ENCODE results near the gene DNLZ. TPM values are rescaled to one million over a fixed set of nuclear protein-coding genes. Genes with fewer than 3 reads are reported as not detected.

The DNLZ gene
- total RNA-seq, 2 experiments from 2014 or later: 16.8 to 21.2 TPM

GRCh38 chr9:136345281-136346156 is 18.0 kb downstream of the DNLZ start:
- CTCF ChIA-PET (ENCODE audit: unreplicated experiment): no interaction called here

GRCh38 chr9:136344544-136345280 is 18.8 kb downstream of the DNLZ start:
- no peak overlapping the region for H3K27ac ChIP-seq (ENCODE audit: low read depth, low read length, poor library complexity, severe bottlenecking)
- no peak overlapping the region for H3K4me3 ChIP-seq (ENCODE audit: low read depth, low read length, poor library complexity, severe bottlenecking)
- intact Hi-C loops (cut with micrococcal nuclease; ENCODE audit: unreplicated experiment): no loop called here
- no peaks in the 10 kb centered on the region for H3K79me2 ChIP-seq (ENCODE audit: insufficient read depth, low read depth, low read length)
- TF ChIP-seq EZH2phosphoT487 (IDR thresholded peaks at IDR 0.05; ENCODE audit: borderline replicate concordance, low read depth, low read length): no peak
- TF ChIP-seq, protein P1, sequence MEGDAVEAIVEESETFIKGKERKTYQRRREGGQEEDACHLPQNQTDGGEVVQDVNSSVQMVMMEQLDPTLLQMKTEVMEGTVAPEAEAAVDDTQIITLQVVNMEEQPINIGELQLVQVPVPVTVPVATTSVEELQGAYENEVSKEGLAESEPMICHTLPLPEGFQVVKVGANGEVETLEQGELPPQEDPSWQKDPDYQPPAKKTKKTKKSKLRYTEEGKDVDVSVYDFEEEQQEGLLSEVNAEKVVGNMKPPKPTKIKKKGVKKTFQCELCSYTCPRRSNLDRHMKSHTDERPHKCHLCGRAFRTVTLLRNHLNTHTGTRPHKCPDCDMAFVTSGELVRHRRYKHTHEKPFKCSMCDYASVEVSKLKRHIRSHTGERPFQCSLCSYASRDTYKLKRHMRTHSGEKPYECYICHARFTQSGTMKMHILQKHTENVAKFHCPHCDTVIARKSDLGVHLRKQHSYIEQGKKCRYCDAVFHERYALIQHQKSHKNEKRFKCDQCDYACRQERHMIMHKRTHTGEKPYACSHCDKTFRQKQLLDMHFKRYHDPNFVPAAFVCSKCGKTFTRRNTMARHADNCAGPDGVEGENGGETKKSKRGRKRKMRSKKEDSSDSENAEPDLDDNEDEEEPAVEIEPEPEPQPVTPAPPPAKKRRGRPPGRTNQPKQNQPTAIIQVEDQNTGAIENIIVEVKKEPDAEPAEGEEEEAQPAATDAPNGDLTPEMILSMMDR (conservative IDR thresholded peaks at IDR 0.05; ENCODE audit: low read length): no peak
- no peaks in the 10 kb centered on the region for H4K20me1 ChIP-seq (ENCODE audit: insufficient read depth, low read length)
- no peak for DNase-seq (ENCODE audit: low spot score)
- H3K36me3 ChIP-seq (ENCODE audit: insufficient read depth, low read length): no peaks in the 10 kb centered on the region
- no peak overlapping the region for H3K4me2 ChIP-seq (ENCODE audit: low read length)
- CTCF ChIA-PET (ENCODE audit: unreplicated experiment): no interaction called here
- no peaks in the 10 kb centered on the region for H3K9me2 ChIP-seq (ENCODE audit: insufficient read depth, low read length)
- POLR2A ChIA-PET: interaction anchor here (0.6 kb wide), 1 partner anchor 108 kb away, joined by 4 read pairs; no protein-coding TSS in a partner anchor
- H2AFZ ChIP-seq (ENCODE audit: low read length): no peak overlapping the region
- no TSS peak for BruUV-seq (replicated peaks)
- H3K4me1 ChIP-seq (ENCODE audit: insufficient read depth, low read length, poor library complexity, severe bottlenecking): no peaks in the 10 kb centered on the region
- H3K9me3 ChIP-seq (ENCODE audit: low read length): no peaks in the 10 kb centered on the region

More at GRCh38 chr9:136345281-136346156, 18.0 kb downstream of the DNLZ start:
- intact Hi-C loops (cut with micrococcal nuclease; ENCODE audit: unreplicated experiment): no loop called here
- H3K4me1 ChIP-seq (ENCODE audit: insufficient read depth, low read length, poor library complexity, severe bottlenecking): no peaks in the 10 kb centered on the region
- H3K9me2 ChIP-seq (ENCODE audit: insufficient read depth, low read length): no peaks in the 10 kb centered on the region
- H3K36me3 ChIP-seq (ENCODE audit: insufficient read depth, low read length): no peaks in the 10 kb centered on the region
- H3K79me2 ChIP-seq (ENCODE audit: insufficient read depth, low read depth, low read length): no peaks in the 10 kb centered on the region
- no peak overlapping the region for H3K27ac ChIP-seq (ENCODE audit: low read depth, low read length, poor library complexity, severe bottlenecking)
- TF ChIP-seq, protein P1 (conservative IDR thresholded peaks at IDR 0.05; ENCODE audit: low read length): no peak
- TF ChIP-seq EZH2phosphoT487 (IDR thresholded peaks at IDR 0.05; ENCODE audit: borderline replicate concordance, low read depth, low read length): no peak
- no peak overlapping the region for H2AFZ ChIP-seq (ENCODE audit: low read length)
- H4K20me1 ChIP-seq (ENCODE audit: insufficient read depth, low read length): no peaks in the 10 kb centered on the region
- POLR2A ChIA-PET: no interaction called here
- H3K9me3 ChIP-seq (ENCODE audit: low read length): no peaks in the 10 kb centered on the region
- no peak for DNase-seq (ENCODE audit: low spot score)
- no peak overlapping the region for H3K4me2 ChIP-seq (ENCODE audit: low read length)
- H3K4me3 ChIP-seq (ENCODE audit: low read depth, low read length, poor library complexity, severe bottlenecking): no peak overlapping the region
- BruUV-seq (replicated peaks): no TSS peak
